Stimulated activated CD4-positive, alpha-beta T cell treated with anti-CD3 and anti-CD28 coated beads, Interleukin-4, amount 100 ng/mL, for 48 hours (primary cell): Measurements from ENCODE around the gene USP20.

Experiments used
- DNase-seq, 2 donors: peaks; one replicate each; pipeline ENCODE4 v3.0.0-alpha.2; 2020; ENCODE audit warnings: low read depth in 2 of 2

The USP20 gene

DNA sequence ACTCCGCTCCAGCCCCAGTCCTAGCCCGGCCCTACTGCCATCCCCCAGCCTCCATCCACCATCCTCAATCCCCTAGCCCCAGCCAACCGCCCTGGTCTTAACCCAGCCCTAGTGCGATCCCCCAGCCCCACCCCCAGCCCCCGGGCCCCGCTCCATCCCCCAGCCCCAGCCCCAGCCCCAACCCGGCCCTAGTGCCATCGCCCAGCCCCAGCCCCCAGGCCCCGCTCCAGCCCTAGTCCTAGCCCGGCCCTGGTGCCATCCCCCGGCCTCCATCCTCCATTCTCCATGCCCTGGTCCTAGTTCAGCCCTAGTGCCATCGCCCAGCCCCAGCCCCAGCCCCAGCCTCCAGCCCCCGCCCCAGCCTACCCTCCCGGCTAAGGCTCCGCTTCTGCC lies 11.7 kb upstream of the USP20 start:
- no peak for DNase-seq

DNA sequence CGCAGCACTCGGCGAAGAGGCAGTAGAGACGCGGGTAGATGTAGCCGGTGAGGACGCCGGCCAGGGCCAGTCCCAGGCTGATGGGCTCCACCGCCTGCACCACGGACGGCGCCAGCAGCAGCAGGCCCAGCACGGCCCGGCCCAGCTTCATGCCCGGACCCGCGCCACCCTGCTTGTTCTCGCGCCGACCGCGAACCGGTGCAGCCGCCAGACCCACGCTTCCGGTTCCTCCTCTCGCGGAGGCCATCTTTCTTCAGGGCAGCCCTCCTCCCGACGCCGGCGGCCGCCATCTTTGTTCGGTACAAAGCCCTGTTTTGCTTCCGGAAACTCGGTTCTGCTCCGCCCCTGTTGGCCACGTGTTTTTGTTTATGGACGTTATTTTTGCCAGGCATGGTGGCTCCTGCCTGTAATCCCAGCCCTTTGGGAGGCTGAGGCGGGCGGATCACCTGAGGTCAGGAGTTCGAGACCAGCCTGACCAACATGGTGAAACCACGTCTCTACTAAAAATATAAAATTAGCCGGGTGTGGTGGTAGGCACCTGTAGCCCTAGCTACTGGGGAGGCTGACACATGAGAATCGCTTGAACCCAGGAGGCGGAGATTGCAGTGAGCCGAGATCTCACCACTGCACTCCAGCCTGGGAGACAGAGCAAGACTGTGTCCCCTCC lies 11.2 kb upstream of the USP20 start, which contains the start of gene TOR1A:
Gene TOR1A, minus strand, starts transcription at position 202 of the 667 bp plus-strand sequence. Its CDS starts 51 bp downstream, at position 151.
- DNase-seq: peak; percentile 88 to 89

DNA sequence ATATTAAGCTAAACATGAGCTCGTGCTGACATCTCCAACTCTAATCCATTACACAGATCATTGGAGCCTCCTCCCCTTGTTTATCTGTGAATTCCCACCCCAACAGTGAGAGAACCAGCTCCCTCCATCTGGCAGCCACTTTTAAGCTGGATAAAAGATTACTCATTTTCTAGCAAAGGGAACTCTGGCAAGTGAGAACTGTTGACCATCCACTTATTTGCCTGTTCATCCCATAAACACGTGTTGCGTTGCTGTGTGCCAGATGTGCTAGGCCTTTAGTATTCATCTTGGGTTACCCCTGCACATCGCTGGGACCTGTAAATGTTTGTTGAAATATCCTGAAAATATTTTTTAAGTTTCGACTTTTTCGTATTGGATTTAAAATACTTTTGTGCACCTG lies 8.9 kb upstream of the USP20 start:
- no peak for DNase-seq

DNA sequence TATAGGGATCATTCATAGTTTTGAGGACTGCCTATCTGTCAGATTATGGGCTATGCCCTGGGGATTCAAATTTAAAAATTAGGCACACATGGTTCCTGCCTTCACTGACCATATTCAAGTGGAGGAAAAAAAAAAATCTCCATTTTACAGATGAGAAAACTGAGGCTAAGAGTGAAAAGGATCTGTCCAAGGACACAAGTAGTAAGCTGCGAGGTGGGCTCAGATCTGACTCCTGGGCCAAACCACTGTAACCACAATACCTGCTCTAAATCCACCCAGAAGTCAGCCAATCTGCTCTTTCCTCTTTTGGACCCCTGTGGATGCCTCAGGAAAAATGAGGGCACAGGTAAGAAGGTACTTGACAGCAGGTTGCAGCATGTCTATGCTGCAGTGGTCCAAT lies 8.5 kb upstream of the USP20 start:
- no peak for DNase-seq

DNA sequence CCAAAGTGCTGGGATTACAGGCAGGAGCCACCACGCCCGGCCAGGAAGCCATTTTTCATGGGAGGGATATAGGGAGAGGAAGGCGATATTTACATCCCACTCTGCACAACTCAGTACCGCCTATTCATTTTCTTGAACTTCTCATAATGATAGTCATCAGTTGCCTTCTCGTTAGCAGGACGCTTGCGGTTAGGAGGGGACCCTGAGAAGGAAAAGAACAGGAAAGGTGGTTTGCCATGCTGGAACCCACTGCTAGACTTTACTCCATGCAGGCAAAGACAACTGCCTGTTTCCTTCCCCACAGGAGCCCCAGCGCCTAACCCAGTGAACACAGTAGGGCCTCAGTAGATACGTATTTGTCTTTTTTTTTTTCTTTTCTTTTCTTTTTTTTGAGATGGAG lies 7.2 kb upstream of the USP20 start:
- DNase-seq: no peak

DNA sequence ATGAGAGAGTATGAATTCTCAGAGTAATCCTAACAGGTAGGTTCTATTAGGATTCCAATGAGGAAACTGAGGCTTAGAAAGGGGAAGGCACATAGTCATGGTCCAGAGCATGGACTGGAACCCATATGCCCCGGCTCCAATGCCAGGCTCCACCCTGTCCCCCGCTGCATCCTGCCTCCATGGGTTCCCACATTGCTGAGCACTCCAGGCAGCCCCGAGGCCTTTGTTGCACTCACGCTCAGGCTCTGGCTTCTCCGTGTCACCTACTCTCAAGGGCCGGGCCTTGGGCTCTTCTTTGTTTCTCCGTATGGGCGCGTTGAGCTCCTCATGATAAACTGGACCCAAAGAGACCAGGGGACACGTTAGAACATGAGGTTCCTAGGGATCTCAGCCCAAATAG lies 6.3 kb upstream of the USP20 start:
- no peak for DNase-seq

DNA sequence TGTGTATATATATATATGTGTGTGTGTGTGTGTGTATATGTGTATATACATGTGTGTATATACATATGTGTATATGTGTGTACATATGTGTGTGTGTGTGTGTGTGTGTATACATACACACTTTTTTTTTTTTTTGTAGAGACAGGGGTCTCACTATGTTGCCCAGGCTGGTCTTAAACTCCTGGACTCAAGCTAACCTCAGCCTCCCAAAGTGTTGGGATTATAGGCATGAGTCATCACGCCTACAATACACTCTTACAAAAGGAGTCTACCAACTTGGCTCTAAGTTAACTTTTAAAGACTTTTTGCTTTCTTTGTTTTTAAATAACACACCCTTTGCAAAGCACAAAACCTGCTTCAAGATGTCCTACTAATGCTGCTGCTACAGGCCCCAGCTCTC lies 2.3 kb upstream of the USP20 start:
- DNase-seq: no peak

DNA sequence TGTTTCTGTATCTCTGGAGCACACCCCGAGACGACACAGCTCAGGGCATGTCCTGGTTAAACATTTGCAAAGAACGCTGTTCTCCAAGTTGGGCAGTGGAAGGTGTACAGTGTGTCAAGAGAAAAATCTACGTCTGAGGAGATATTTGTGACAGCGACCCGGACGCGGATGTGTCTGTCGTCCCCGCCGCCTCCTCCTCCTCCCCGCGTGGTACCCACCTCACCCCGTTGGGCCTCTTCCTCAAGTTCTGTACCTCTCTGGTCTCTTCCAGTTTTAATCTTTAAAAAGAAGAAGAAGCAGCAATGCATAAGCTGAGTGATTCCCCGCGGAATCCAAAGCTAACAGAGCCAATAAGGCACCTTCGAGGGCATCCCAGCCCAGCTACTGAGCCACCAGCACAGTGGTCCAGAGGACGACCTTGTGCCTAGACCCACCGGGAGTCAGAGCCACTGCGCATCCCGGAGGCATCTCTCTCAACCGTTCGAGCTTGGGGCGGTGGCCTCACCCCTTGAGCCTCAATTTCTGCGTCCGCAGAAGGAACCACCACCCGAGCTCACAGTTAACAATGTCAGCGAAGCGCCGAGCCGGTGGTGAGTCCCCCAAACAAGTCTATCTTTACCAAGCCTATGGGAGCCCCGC lies 650 bp upstream of the USP20 start:
- no peak for DNase-seq

DNA sequence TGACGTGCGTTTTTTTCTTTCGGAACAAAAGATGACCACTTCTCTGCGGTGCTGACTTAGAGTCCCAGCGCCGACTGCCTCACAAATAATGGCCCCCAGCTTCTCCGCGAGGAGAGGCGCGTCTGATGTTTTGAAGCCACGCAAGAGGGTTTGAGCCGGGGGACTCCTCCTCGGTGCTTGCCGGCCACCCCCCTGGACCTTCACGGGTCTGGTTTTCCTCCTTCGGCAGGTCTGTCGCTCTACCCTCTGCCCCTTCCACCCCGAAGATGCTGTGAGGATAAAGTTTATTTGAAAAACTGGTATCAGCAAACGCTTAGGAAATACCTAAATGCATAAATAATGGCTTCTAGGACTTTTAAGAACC lies 584 bp downstream of the USP20 start:
- no peak for DNase-seq

DNA sequence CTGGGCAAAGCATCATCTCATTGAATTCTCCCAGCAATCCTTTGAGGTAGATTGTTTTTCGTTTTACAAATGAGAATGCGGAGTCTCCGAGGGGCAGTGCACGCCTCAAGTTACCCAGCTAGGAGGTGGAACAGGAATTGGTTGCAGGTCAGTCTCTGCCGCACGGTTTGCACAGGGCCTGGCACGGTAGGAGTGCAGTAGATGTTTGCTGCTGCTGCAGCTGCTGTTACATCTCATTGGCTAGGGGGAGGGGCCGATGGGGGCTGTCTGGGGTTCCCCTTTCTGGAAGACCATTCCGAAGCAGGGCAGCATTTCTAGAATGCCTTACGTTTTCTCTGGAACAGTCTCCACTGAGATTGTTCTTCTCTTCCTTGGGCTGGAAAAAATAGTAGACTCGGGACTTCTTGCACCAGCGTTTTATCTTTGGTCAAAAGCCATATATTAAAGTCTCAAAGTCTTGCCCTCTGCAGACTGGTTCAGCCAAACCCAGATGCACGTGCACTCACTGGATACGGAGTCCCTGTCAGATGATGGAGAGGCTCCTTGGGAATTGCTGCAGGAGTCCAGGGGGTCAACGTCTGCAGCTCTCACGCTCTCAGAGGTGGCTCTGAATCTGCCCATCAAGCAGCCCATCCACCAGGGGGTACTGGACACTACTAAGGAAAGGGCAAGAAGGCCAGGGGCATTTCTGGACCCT lies 1.2 kb downstream of the USP20 start:
- DNase-seq: no peak

DNA sequence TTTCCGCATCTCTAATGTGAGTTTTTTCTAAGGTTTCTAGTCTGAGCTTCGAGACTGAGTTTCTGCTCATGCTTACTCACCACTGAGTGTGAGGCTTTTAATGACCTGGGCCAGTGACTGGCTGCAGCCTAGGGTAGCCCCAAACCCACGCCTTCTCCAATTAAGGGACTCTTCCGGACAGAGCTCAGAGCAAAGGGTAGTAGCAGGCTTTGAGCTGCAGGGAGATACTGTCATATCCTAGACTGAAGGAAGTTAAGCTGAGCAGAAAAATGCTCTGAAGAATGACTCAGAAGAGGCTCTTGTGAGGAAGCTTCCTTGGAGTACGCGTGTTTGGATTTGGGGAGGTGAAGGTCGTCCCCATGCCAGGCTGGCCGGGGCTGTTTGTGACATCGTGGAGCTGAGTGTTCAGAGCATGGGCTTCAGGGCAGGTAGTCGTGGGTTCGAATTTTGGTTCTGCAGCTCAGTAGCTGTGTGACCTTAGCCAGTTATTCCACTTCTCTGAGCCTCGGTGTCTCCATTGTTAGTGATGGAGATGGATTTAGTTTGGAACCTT lies 3.5 kb downstream of the USP20 start:
- DNase-seq: no peak

DNA sequence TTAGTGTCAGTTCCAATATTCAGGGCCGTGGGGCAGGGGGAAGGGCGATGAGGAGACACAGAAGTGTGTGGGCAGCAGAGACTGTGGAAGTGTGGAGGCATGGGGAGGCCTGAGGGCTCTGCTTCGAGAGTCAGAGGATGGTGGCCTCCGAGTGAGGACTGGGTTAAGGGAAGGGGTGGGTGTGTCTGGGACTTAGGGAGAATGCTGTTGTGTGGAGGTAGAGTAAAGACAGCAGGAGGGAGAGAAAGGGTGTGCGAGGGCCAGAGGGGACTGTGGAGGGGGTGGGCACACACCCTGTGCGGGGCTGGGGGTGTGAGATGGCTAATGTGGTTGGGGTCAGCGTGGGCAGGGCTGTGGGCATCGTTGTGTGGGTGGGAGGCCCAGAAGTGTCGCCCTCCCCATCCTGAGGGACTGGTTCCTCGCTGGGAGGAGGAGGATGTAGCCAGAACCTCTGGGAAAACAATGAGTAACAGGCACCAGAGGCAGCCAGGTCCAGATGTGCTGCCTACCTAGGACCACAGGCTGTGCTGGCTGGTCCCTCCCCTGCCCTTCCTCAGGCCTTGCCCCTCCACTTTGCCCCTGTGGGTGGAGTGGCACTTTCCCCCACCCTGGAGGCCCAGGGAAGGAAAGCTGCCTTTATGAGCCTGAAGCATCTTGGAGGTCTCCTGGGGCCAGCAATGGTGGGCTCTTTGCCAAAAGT lies 4.2 kb downstream of the USP20 start:
- DNase-seq: no peak

DNA sequence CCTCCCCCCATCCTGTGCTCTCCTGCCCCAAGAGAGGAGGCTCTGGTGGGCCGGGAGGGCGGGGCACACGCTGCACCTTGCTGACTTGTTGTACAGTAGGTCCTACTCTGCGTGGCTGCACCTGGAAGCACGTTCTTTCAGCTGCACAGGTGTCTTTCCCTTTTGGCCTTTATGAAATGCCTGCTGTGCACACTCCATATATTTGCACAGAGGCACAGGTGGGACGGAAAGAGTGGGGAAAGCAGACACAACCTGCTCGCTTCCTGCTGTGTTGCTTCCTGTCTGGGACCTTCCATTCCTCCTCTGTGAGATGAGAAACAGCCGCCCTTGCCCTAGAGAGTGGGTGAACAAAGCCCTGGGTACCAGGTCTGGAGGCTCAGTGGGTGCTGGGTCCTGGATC lies 4.8 kb downstream of the USP20 start:
- DNase-seq: no peak

DNA sequence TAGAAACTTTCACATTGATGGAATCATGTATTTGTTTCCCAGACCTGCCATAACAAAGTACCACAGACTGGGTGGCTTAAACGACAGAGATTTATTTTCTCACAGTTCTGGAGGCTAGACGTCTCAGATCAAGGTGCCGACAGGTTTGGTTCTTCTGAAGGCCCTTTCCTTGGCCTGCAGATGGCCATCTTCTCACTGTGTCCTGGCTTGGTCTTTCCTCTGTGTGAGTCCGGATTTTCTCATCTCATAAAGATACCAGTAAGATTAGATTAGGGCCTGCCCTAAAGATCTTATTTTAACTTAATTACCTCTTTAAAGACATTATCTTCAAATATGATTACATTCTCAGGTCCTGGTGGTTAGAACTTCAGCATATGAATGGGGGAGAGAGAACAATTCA lies 5.8 kb downstream of the USP20 start:
- DNase-seq: no peak

DNA sequence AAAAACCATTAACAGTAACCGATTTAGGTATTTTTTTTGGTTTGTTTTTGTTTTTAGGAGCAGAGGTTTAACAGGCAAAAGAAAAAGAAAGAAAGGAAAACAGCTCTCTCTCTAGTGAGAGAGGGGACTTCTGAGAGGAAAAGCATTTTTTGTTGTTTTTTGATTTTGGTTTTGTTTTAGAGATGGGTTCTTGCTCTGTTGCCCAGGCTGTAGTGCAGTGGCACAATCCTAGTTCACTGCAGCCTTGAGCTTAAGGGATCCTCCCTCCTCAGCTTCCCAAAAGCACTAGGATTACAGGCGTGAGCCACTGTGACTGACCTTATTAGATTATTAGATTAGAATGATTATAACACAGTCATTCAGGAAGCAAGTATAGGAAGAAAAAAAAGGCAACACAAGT lies 10.1 kb downstream of the USP20 start:
- no peak for DNase-seq

DNA sequence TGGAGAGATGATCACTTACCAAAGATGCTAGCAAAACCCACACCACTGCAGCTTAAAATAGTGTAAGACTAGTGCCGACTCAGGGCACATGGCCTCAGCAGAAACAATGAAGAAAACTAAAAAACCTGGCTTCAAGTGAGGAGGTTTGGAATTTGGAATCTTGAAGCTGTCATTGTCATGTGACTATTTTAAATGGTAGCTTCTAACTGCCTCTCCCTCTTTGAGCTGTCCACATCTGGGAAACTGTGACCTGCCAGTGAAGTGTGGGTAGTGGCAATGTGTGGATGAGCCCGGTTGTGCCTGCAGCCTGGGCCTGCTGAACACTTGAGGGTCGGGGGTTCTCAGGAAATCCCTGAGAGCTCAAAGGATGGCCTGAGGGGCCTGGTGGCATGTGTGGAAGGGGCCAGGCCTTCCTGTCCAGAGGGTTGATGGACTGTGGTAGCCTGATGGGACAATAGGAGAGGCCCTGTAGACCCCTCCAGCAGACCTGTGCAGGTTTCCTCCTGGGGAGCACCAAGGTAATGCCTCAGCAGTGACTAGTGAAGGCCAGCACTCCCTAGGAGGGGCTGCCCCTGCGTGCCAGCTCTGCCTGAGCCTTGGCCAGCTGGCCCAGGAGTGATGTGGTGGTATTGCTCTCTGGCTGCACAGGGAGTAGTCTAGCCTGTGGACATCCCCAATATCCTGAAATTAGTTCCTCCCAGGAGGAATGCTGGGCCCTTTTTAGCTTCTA lies 13.6 kb downstream of the USP20 start:
- no peak for DNase-seq

DNA sequence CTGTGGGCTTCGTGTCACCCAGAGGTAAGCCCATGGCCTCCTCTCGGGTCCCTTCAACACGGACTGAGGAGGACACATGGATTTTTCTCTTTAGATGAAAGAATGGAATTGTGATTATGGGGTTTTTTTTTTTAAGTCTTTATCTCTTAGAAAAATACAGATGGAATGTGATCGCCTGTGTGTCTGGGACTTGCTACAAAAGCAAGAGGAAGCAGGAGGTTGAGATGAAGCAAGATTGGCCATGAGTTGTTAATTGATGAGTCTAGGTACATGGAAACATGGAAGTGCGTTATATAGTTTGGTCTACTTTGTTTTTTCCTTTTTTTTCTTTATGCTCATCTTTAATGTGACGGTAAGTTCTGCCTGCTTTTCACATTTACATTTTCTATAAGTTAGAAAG lies 14.6 kb downstream of the USP20 start:
- DNase-seq: no peak

DNA sequence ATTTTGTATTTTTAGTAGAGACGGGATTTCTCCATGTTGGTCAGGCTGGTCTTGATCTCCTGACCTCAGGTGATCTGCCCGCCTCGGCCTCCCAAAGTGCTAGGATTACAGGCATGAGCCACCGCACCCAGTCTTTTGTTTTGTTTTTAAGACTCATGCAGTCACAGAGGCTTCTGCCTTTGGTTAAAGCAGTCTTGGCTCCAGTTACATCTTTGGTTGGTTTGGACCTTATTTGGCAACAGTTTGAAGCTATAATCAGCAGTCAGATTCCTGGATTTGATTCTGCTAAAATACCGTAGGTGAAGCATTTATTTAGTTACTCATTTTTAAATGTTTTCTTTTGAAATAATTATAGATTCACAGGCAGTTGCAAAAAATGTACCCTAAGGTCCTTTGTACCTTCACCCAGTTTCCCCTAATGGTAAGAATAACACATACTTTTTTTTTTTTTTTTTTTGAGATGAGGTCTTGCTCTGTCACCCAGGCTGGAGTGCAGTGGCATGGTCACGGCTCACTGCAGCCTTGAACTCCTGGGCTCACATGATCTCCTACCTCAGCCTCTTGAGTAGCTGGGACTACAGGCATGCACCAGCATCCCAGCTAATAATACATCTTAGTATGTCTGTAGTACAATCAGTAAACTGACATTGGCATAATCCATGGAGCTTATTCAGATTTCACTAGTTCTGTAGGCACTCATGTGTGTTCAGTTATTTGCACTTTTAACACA lies 15.7 kb downstream of the USP20 start:
- no peak for DNase-seq

DNA sequence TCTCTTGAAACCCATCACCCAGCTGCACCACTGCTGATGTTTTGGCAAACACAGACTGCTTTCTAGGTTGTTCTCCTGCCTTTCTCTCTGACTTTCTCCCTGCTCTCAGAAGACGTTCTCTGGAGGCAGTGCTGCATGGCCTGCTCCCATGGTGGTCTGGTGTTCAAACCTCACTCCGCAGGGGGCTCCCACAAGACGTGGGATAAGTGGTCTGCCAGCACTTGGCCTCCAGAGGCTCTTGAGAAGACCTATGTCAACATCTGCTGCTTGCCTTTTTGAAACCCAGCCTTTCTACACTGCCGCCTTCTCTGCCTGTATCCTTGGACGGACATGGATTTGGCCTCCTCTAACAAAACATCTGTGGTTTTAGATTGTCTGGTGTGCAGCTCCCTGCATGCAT lies 16.6 kb downstream of the USP20 start:
- no peak for DNase-seq

DNA sequence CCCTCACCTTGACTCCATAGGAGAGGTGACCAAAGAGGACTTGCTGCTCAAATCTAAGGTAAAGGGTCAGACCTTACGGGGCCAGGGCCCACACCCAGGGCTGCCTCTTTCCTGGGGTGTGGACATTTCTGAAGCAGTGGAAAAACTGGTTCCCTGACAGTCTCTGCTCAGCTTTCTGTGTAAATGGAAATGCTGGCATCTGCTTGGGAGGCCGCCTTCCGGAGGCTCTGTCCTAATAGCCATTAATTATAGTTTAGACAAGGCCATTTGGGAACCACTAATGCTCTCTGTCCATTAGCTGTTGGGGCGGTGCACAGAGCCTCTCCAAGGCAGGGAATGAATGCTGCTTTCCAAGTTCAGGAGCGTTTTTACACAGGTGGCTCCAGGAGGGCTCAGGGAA lies 17.3 kb downstream of the USP20 start:
- no peak for DNase-seq

DNA sequence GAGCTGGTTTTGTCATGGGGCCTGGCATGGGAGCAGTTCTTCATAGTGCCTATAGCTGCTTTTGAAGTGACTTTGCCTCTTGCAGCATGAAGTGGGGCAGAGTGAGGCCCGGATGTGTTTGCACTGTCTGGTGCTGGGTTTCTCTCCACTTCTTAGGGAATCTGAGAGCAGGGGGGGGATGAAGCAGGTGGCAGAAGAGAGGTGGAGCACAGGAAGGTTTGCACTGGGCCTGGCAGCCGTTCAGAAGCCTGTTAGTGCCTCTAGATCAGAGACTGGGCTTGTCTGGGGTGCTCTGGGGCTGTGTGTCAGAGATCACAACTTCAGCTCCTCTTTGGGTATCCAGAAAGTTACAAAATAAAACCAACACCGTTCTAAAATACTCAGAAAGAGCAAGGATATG lies 18.4 kb downstream of the USP20 start:
- no peak for DNase-seq
